GM21515 (cell line): ENCODE measurements around the gene CDK2AP2.
"Not testable (repeated sequence)": the region's sequence is repeated elsewhere in the genome, so short reads cannot be mapped to it uniquely, and the experiment has no call there.

Source experiments
- ATAC-seq: cut with Tn5 transposase; IDR thresholded peaks from one replicate; pipeline ENCODE4 v1.9.1; 2021; ENCODE audit not compliant: unreplicated experiment

The CDK2AP2 gene

DNA sequence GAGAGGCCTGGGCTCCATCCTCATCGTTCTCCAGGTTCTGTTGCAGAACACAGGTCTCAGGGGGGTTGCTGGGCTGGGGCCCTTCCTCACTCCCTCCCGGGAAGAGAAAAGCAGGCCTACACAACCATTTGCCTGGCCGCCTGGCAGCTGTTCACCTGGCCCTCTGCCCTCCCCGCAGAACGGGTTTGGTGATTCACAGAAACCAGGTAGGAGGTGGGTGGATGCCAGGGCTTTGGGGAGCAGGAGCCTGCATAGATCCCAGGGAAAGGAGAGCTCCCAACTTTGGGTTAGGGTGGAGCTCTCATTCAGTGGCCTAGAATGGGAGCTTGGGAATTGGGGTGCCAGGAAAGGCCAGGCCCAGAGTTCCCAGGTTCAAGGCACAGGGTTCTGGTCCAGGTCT is 39.9 kb downstream of the CDK2AP2 start:
- ATAC-seq: no peak

DNA sequence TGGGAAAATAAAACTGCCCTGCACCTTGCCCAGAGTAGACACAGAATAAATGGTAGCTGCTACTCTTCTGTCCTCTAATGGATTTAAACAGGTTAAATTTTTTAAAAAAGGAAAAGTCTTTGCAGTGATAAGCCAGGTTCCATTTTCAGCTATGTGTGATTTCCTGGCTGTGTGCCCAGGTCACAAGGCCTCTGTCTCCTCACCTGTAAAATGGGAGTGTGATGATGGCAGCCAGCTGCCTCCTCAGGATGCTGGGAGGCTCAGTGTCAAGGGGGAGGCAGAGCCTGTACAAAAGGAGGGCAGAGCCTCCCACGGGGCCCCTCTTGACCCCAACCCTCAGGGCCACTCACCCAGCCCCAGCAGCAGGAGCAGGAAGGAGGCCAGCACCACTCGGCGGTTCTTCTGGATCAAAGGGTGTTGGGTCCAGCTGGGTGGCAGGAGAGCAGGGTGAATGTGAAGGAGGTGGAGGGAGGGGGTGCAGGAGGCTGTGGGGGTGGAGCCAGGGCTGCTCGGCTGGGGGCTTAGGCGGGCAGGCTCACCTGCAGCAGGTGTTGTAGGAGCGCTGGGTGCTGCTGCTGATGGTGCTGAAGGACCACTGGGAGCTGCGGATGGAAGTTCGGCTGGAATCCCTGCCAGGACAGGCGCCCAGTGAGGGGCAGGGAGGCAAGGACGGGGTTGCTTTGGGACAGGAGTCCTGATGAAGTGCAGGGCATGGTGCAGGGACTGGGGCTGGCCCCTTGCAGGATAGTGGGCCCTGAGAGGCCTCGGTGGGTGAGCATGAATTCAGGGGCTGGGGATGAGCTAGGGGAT is 40.8 kb downstream of the CDK2AP2 start:
- ATAC-seq: no peak

DNA sequence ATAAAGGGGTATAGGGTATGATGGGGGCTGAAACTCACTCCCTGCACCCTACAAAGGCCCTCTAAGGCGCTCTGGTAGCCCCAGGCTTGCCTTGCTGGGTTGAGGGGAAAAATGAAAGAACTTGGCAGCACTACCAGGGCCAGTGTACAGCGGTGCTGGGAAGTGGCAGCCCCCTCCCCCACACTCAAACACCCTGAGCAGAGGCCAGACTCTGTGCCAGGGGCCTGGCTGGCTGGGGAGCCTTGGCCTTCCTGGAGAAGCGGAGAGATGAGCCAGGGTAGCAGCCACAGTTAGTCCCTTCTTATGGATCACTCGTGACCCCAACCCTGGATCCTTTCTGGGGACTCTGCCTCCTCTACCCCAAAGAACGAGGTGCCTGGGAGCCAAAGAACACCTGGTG is 41.6 kb downstream of the CDK2AP2 start:
- ATAC-seq: no peak

- ATAC-seq: not testable (repeated sequence)
Measured at GRCh38 chr11:67465530-67465929, 42.4 kb downstream of the CDK2AP2 start.

- no peak for ATAC-seq
Measured at GRCh38 chr11:67465189-67465510, 42.8 kb downstream of the CDK2AP2 start.

GRCh38 chr11:67464411-67465188 is 43.4 kb downstream of the CDK2AP2 start:
- peak; percentile 49 for ATAC-seq

DNA sequence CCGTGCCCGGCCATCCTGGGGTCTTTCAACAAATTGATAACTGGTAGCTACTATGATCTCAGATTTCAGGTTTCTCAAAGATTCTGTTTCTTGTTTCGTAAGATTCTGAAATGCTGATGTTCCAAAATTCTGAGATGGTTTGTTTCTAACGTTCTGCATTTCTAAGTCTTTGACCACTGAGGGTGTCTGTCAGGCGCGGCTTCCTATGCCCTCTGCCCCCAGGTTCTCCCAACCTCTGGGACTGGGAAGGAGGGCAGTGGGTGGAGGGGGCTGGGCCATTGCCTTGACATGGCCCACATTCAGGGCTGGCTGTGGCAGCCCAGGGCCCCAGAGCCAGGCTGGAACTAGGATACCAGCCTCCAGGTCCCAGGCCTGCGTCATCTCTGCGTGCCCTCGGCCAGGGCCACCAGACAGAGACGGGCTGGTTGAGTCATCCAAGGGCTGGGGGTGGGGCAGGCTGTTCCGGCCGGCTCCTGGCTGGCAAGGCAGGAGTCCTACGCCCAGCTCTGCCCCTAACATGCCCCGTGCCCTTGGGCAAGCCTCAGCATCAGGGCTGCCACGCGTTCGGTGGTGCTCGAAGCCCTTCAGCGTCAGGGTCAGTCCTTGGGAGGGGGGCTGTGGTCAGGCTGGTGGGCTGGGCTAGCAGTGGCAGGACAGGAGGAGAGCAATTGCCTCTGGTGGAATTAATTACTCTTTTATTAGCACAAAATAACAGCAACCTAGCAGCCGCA is 44.1 kb downstream of the CDK2AP2 start:
- no peak for ATAC-seq

DNA sequence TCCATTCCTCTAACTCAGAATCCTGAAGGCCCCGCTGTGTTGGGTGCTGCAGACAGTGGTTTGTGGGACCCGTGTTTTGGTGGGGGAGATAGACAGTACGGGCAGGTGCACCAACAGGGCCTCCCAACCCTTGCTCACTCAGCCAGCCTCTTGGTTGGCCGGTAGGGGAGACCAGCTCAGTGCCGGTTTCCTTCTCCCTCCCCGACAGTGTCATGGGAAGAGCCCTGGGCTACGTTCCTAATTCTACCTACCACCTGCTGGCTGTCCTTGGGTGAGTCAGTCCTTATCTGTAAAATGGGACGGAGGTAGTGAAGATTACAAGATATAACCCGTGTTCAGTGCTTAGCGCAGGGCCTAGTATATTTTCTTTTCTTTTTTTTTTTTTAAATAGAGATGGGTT is 44.8 kb downstream of the CDK2AP2 start:
- no peak for ATAC-seq

GRCh38 chr11:67458266-67458665 is 49.7 kb downstream of the CDK2AP2 start:
- no peak for ATAC-seq

- no peak for ATAC-seq
Measured at GRCh38 chr11:67457453-67457852, 50.5 kb downstream of the CDK2AP2 start.
